ENCODE results near the gene HOXD13. TPM values are rescaled to one million over a fixed set of nuclear protein-coding genes. Genes with fewer than 3 reads are reported as not detected.

Gene HOXD13
- total and polyA plus RNA-seq, 2 of the 13 experiments (the other 11 are each of a cell fraction or from before 2014, with no cell fraction given): not detected

GRCh38 chr2:176088048-176088936, 4.2 kb upstream of the HOXD13 start (continued):
- TF ChIP-seq MXD1 (CRISPR knock-in tag; IDR thresholded peaks at IDR 0.05) (peak; percentile 60; the same call in 1 of the 2 replicates), POLR2G (IDR thresholded peaks at IDR 0.05; ENCODE audit: low read depth, low read length) (no peak), SIN3A (IDR thresholded peaks at IDR 0.05; ENCODE audit: borderline replicate concordance, low read depth, low read length) (no peak), HNRNPL (IDR thresholded peaks at IDR 0.05; ENCODE audit: low read depth, low read length) (no peak), FOXJ3 (CRISPR knock-in tag; IDR thresholded peaks at IDR 0.05; ENCODE audit: borderline replicate concordance) (no peak), FIP1L1 (IDR thresholded peaks at IDR 0.05; ENCODE audit: borderline replicate concordance, insufficient read depth, low read depth, low read length) (no peak), ZNF557 (CRISPR knock-in tag; IDR thresholded peaks at IDR 0.05) (no peak), ZBED4 (CRISPR knock-in tag; IDR thresholded peaks at IDR 0.05; ENCODE audit: borderline replicate concordance) (no peak), HDAC1 (CRISPR knock-in tag; IDR thresholded peaks at IDR 0.05) (no peak; the same call in 1 of the 2 replicates), MTF2 (CRISPR knock-in tag; IDR thresholded peaks at IDR 0.05; ENCODE audit: borderline replicate concordance) (peak; percentile 97; the same call in 1 of the 2 replicates), SP5 (CRISPR knock-in tag; IDR thresholded peaks at IDR 0.05; ENCODE audit: borderline replicate concordance, low read depth) (no peak), ZNF253 (CRISPR knock-in tag; IDR thresholded peaks at IDR 0.05; ENCODE audit: borderline replicate concordance) (peak; percentile 11; the same call in 1 of the 2 replicates), MLLT10 (CRISPR knock-in tag; IDR thresholded peaks at IDR 0.05) (no peak), SMAD9 (CRISPR knock-in tag; IDR thresholded peaks at IDR 0.05) (no peak), SMYD3 (CRISPR knock-in tag; IDR thresholded peaks at IDR 0.05) (no peak), EZH2 (conservative IDR thresholded peaks at IDR 0.05; ENCODE audit: low read depth, low read length) (peak; percentile 76; the same call in 1 of the 2 replicates), MED1 (CRISPR knock-in tag; IDR thresholded peaks at IDR 0.05) (0 out of 2 replicates have a peak, but pooled peaks have one; percentile 23), ZSCAN29 (CRISPR knock-in tag; conservative IDR thresholded peaks at IDR 0.05) (peak; percentile 100), AKAP8 (CRISPR knock-in tag; IDR thresholded peaks at IDR 0.05) (no peak), ZNF784 (CRISPR knock-in tag; IDR thresholded peaks at IDR 0.05; ENCODE audit: borderline replicate concordance) (0 out of 2 replicates have a peak, but pooled peaks have one; percentile 48), XRCC5 (optimal IDR thresholded peaks at IDR 0.05; ENCODE audit: low read length) (peak; percentile 89), MTERF4 (CRISPR knock-in tag; IDR thresholded peaks at IDR 0.05) (peak; percentile 72), GTF3A (CRISPR knock-in tag; conservative IDR thresholded peaks at IDR 0.05) (no peak), TGIF2 (CRISPR knock-in tag; IDR thresholded peaks at IDR 0.05) (no peak)

All from HepG2 (cell line).